HepG2 (cell line): ENCODE data around the gene IGF2BP3. TPM values are rescaled to one million over a fixed set of nuclear protein-coding genes. Genes with fewer than 3 reads are reported as not detected.

Source experiments
- ATAC-seq: fragments of 200-7000 bp; cut with Tn5 transposase; 3 replicates; pipeline ENCODE4 v1.9.1; 2020; ENCODE audit warnings: mild to moderate bottlenecking, moderate library complexity
- BruUV-seq: library from RNA; stranded (reverse); fragments of 400-500 nt; replicated peaks from 2 replicates; lab custom pipeline; 2021; lab: Mats Ljungman, UMichigan
- CTCF ChIA-PET: fragments of 300-600 bp; formaldehyde crosslinking; extraction: SDS; loops from one replicate; lab custom pipeline; 2021; ENCODE audit warnings: low total read pairs, inconsistent platforms, low intra/inter-chr PET ratio; lab: Yijun Ruan, JAX
- POLR2A ChIA-PET: fragments of 350-600 bp; sonication (Branson Sonifier 250); formaldehyde crosslinking; loops from one replicate; lab custom pipeline; 2020; ENCODE audit warnings: antibody characterized with exemption, inconsistent platforms; lab: Yijun Ruan, JAX
- DNase-seq: peaks from one replicate; pipeline ENCODE4 v3.0.0-alpha.2; 2015; ENCODE audit warnings: low spot score
- FAIRE-seq: peaks from 3 replicates; lab custom pipeline; 2011; peaks lifted over from hg19 to GRCh38; lab: Jason Lieb, UNC
- H2AFZ ChIP-seq: one replicate; pipeline ENCODE4 v1.6.1; 2011; ENCODE audit warnings: low read length, inconsistent platforms
- H3K27ac ChIP-seq: fragments of 300-600 bp; 3 replicates; pipeline ENCODE4 v1.8.0; 2011; ENCODE audit warnings: mixed run types, mild to moderate bottlenecking, mixed read lengths, low read length, inconsistent platforms; ENCODE audit not compliant: insufficient read depth; ENCODE audit errors: extremely low read length
- H3K27me3 ChIP-seq, 2 experiments: fragments of 200-600 bp in 1 of 2; 2 replicates in 1 of 2; 3 replicates in 1 of 2; pipeline versions ENCODE4 v1.6.0 to v1.8.0; 2011; ENCODE audit warnings: low read length in 2 of 2, mild to moderate bottlenecking in 2 of 2, moderate library complexity in 2 of 2, inconsistent platforms in 1 of 2; ENCODE audit not compliant: insufficient read depth in 2 of 2, control insufficient read depth in 1 of 2
- H3K36me3 ChIP-seq, 2 experiments: fragments of 200-600 bp in 1 of 2; replicated peaks in 1 of 2; 2 replicates in 1 of 2; 3 replicates in 1 of 2; pipeline versions ENCODE4 v1.5.1 to v1.8.0; 2011; ENCODE audit warnings: low read length in 2 of 2, inconsistent platforms in 1 of 2; ENCODE audit not compliant: insufficient read depth in 2 of 2, control insufficient read depth in 1 of 2
- H3K4me1 ChIP-seq: 2 replicates; pipeline ENCODE4 v1.5.1; 2012; ENCODE audit warnings: low read length, inconsistent platforms; ENCODE audit not compliant: insufficient read depth
- H3K4me2 ChIP-seq: 2 replicates; pipeline ENCODE4 v1.6.0; 2011; ENCODE audit warnings: low read depth, low read length, inconsistent platforms
- H3K4me3 ChIP-seq, 3 experiments: fragments of 200-600 bp in 1 of 3; sonication (generic), shearing (Covaris generic) in 1 of 3; replicated peaks in 1 of 3; 2 replicates each; pipeline ENCODE4 v1.5.1; 2011 to 2016; ENCODE audit warnings: low read length in 3 of 3, inconsistent platforms in 2 of 3, low read depth in 2 of 3, mild to moderate bottlenecking in 2 of 3, control low read depth in 1 of 3, mixed read lengths in 1 of 3; ENCODE audit not compliant: insufficient read depth in 1 of 3
- H3K79me2 ChIP-seq: one replicate; pipeline ENCODE4 v1.6.1; 2011; ENCODE audit warnings: low read length, inconsistent platforms; ENCODE audit not compliant: insufficient read depth
- H3K9ac ChIP-seq: 2 replicates; pipeline ENCODE4 v1.6.0; 2011; ENCODE audit warnings: mild to moderate bottlenecking, low read depth, low read length, inconsistent platforms; ENCODE audit not compliant: insufficient read depth
- H3K9me3 ChIP-seq: 2 replicates; pipeline ENCODE4 v1.5.1; 2012; ENCODE audit warnings: mild to moderate bottlenecking, low read length
- H4K20me1 ChIP-seq: 2 replicates; pipeline ENCODE4 v1.6.0; 2011; ENCODE audit warnings: inconsistent platforms, mild to moderate bottlenecking, low read length, moderate library complexity; ENCODE audit not compliant: insufficient read depth
- MYNN ChIP-seq: sonication (generic); formaldehyde crosslinking; IDR thresholded peaks from 2 replicates; pipeline ENCODE4 v1.4.0; 2020; ENCODE audit warnings: mild to moderate bottlenecking, low read depth, missing genetic modification reagents
- NFKB2 ChIP-seq: sonication (generic); formaldehyde crosslinking; IDR thresholded peaks from 2 replicates; pipeline ENCODE4 v1.4.0; 2020; ENCODE audit warnings: missing genetic modification reagents, borderline replicate concordance
- PTBP1 ChIP-seq: fragments of 200-400 bp; formaldehyde crosslinking; IDR thresholded peaks from 2 replicates; pipeline ENCODE4 v1.6.1; 2018; ENCODE audit warnings: low read length, low read depth; ENCODE audit not compliant: poor library complexity, severe bottlenecking
- REPIN1 ChIP-seq: sonication (generic); formaldehyde crosslinking; IDR thresholded peaks from 2 replicates; pipeline ENCODE4 v1.8.0; 2022; ENCODE audit warnings: missing genetic modification reagents, low read depth, mild to moderate bottlenecking, borderline replicate concordance
- SMAD3 ChIP-seq: sonication (generic); formaldehyde crosslinking; IDR thresholded peaks from 2 replicates; pipeline ENCODE4 v1.4.0; 2020; ENCODE audit warnings: missing genetic modification reagents
- ZNF101 ChIP-seq: sonication (generic); formaldehyde crosslinking; IDR thresholded peaks from 2 replicates; pipeline ENCODE4 v1.4.0; 2020; ENCODE audit warnings: mild to moderate bottlenecking, low read depth, missing genetic modification reagents, borderline replicate concordance
- ZNF337 ChIP-seq: sonication (generic); formaldehyde crosslinking; IDR thresholded peaks from 2 replicates; pipeline ENCODE4 v1.5.1; 2020; ENCODE audit warnings: missing genetic modification reagents, low read depth, mild to moderate bottlenecking, borderline replicate concordance
- ZNF549 ChIP-seq: sonication (generic); formaldehyde crosslinking; IDR thresholded peaks from 2 replicates; pipeline ENCODE4 v1.5.0; 2020; ENCODE audit warnings: missing genetic modification reagents
- WGBS: methylation state at CpG from one replicate; pipeline ENCODE4 v1.1.6; 2017; ENCODE audit warnings: low lambda C conversion rate; 5-methylcytosine and 5-hydroxymethylcytosine counted together
- in situ Hi-C: cut with HindIII; loops from 2 replicates; pipeline ENCODE4 v1.10.0; 2017; ENCODE audit warnings: low pct_unique_long_range_greater_than_20kb; ENCODE audit not compliant: extremely low pct_ligation_motif_present
- intact Hi-C: fragments of 100-400 bp; cut with micrococcal nuclease; formaldehyde crosslinking; loops from one replicate; pipeline ENCODE4 v1.10.0; 2022; ENCODE audit not compliant: unreplicated experiment
- polyA plus RNA-seq, 8 experiments: library from polyadenylated mRNA; depleted of rRNA in 3 of 8; stranded (reverse) in 7 of 8; unstranded in 1 of 8; fragments of >200 nt; fragmentation: Illumina TruSeq in 4 of 8; extraction: Trizol in 4 of 8; gene quantifications; 2 replicates each; pipeline versions ENCODE4 v1.2.1 to v1.2.3, GENCODE V29; 2011 to 2016; ENCODE audit warnings: low read depth in 4 of 8, missing spikeins in 1 of 8, mixed read lengths in 1 of 8; ENCODE audit not compliant: insufficient read depth in 1 of 8
- total RNA-seq, 5 experiments: library from RNA; depleted of rRNA; stranded (reverse); fragments of >200 nt; fragmentation: Illumina TruSeq; extraction: Trizol; gene quantifications; 2 replicates each; pipeline ENCODE4 v1.2.3, GENCODE V29; 2016; ENCODE audit warnings: low read depth in 1 of 5
- TF ChIP-seq, protein P1 (sequence below): sonication (generic); formaldehyde crosslinking; IDR thresholded peaks from 2 replicates; pipeline ENCODE4 v1.4.0; 2020; ENCODE audit warnings: mild to moderate bottlenecking, missing genetic modification reagents
- TF ChIP-seq, protein P2 (sequence below): sonication (generic); formaldehyde crosslinking; IDR thresholded peaks from 2 replicates; pipeline ENCODE4 v1.8.1; 2023; ENCODE audit warnings: missing genetic modification reagents, inconsistent platforms, borderline replicate concordance
- TF ChIP-seq, protein P3 (sequence below): IDR thresholded peaks from 2 replicates; pipeline ENCODE4 v1.6.1; 2012; ENCODE audit warnings: low read length, improper control_type of control experiment

Gene IGF2BP3
- total and polyA plus RNA-seq, 2 of the 13 experiments (the other 11 are each of a cell fraction or from before 2014, with no cell fraction given), result 37.7 to 39.5 TPM

DNA sequence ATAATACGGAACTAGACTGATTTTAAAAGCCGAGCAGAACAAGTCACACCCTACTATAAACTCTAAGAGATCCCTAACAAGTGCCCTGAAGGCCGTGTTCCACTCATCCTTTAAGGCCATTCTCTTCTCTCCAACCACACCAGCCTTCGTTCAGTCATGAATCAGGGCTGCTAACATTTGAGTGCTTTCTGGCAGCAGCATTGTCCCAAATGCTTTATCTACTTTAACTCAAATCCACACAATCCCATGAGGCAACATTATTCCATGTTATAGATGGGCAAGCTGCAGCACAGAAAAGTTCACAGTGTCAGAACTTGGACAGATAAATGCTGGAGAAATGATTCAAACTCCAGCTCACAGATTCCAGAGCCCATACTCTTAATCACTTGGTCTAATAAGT is 97.7 kb downstream of the IGF2BP3 start:
- ChIA-PET CTCF (no interaction called here), POLR2A (no interaction called here)
- FAIRE-seq, result no peak
- Histone ChIP-seq H2AFZ (no peak overlapping the region), H3K36me3 (peaks cover 0 to 32% of the 10 kb centered on the region in 2 experiments; a peak in 2 of 5 replicates), H3K9me3 (no peaks in the 10 kb centered on the region), H3K4me3 (no peak overlapping the region), H3K9ac (no peak overlapping the region), H3K4me2 (no peak overlapping the region), H3K27ac (no peak overlapping the region), H3K79me2 (peaks cover 52% of the 10 kb centered on the region), H3K27me3 (no peaks in the 10 kb centered on the region), H4K20me1 (no peaks in the 10 kb centered on the region; the same call in 1 of the 2 replicates), H3K4me1 (peaks cover 11% of the 10 kb centered on the region; the same call in 1 of the 2 replicates)
- DNase-seq, result no peak
- BruUV-seq, result no TSS peak
- intact Hi-C loops (no loop called here), in situ Hi-C loops (no loop called here)
- WGBS, result 98% methylated on average over 4 of the region's 4 CpGs
- no peak for ATAC-seq
- no peak for TF ChIP-seq MYNN (CRISPR knock-in tag)
- TF ChIP-seq PTBP1, result no peak
- TF ChIP-seq NFKB2 (CRISPR knock-in tag), result no peak
- TF ChIP-seq ZNF101 (CRISPR knock-in tag), result no peak
- TF ChIP-seq, protein P1, sequence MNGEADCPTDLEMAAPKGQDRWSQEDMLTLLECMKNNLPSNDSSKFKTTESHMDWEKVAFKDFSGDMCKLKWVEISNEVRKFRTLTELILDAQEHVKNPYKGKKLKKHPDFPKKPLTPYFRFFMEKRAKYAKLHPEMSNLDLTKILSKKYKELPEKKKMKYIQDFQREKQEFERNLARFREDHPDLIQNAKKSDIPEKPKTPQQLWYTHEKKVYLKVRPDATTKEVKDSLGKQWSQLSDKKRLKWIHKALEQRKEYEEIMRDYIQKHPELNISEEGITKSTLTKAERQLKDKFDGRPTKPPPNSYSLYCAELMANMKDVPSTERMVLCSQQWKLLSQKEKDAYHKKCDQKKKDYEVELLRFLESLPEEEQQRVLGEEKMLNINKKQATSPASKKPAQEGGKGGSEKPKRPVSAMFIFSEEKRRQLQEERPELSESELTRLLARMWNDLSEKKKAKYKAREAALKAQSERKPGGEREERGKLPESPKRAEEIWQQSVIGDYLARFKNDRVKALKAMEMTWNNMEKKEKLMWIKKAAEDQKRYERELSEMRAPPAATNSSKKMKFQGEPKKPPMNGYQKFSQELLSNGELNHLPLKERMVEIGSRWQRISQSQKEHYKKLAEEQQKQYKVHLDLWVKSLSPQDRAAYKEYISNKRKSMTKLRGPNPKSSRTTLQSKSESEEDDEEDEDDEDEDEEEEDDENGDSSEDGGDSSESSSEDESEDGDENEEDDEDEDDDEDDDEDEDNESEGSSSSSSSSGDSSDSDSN (CRISPR knock-in tag), result no peak
- TF ChIP-seq ZNF549 (CRISPR knock-in tag), result no peak
- TF ChIP-seq, protein P2, sequence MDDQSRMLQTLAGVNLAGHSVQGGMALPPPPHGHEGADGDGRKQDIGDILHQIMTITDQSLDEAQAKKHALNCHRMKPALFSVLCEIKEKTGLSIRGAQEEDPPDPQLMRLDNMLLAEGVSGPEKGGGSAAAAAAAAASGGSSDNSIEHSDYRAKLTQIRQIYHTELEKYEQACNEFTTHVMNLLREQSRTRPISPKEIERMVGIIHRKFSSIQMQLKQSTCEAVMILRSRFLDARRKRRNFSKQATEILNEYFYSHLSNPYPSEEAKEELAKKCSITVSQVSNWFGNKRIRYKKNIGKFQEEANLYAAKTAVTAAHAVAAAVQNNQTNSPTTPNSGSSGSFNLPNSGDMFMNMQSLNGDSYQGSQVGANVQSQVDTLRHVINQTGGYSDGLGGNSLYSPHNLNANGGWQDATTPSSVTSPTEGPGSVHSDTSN (CRISPR knock-in tag), result no peak
- no peak for TF ChIP-seq REPIN1 (CRISPR knock-in tag)
- TF ChIP-seq SMAD3, result no peak
- TF ChIP-seq ZNF337 (CRISPR knock-in tag), result no peak
- TF ChIP-seq, protein P3, sequence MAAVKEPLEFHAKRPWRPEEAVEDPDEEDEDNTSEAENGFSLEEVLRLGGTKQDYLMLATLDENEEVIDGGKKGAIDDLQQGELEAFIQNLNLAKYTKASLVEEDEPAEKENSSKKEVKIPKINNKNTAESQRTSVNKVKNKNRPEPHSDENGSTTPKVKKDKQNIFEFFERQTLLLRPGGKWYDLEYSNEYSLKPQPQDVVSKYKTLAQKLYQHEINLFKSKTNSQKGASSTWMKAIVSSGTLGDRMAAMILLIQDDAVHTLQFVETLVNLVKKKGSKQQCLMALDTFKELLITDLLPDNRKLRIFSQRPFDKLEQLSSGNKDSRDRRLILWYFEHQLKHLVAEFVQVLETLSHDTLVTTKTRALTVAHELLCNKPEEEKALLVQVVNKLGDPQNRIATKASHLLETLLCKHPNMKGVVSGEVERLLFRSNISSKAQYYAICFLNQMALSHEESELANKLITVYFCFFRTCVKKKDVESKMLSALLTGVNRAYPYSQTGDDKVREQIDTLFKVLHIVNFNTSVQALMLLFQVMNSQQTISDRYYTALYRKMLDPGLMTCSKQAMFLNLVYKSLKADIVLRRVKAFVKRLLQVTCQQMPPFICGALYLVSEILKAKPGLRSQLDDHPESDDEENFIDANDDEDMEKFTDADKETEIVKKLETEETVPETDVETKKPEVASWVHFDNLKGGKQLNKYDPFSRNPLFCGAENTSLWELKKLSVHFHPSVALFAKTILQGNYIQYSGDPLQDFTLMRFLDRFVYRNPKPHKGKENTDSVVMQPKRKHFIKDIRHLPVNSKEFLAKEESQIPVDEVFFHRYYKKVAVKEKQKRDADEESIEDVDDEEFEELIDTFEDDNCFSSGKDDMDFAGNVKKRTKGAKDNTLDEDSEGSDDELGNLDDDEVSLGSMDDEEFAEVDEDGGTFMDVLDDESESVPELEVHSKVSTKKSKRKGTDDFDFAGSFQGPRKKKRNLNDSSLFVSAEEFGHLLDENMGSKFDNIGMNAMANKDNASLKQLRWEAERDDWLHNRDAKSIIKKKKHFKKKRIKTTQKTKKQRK, result no peak
